Measurements from ENCODE around the gene KDF1.

KDF1 gene

GRCh38 chr1:26959722-26960624, at the start of gene KDF1:
KDF1 (minus strand) TSS chr1:26960468; CDS start chr1:26952380, 8,088 bp downstream.
- DNase-seq: peak; percentile 7

DNA sequence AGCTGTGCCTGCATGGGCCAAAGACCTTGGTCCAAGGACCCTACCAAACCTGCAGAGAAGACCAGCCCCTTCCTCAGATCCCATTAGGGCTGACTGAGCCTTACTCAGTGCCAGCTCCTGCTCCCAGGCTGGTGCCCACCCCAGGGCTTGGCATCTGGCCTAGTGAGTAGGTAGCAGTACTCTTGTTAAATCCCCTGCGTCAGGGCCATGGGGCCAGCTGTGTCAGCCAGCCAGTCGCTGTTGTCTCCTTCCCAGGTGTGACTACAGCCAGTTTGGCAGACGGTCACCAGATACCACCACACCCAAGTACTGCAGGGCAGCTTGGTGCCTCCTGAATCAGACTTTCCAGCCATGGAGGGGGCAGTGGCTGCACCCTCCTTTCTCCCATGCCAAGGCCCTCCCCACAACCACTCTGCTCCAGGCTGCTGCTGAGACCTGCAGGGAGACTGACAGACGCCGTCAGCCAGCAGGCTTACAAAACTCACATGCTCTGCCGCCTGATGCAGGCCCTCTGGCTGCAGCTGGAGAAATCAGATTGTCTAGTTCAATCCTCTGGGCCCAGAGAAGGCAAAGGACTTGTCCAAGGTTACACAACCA, 49.4 kb upstream of the KDF1 start:
- DNase-seq: no peak

GRCh38 chr1:27007909-27008582, 47.8 kb upstream of the KDF1 start:
- no peak for DNase-seq

DNA sequence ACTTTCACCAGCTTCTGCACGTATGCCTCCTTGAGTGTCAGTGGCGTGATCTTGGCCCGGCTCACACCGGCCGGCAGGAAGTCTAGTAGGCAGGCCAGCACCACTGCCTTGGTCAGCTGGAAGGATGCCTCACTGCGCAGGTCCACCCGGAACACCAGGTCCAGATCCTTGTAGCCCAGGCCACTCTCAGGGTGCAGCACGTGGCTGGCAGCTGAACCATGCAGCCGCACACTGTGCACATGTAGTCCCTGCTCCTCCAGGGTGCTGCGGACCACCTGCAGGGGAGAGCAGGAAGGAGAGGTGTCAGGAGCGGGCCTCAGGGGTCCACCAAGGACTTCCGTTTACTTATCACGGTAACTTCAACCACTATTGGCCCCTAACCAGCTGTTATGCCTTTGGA, 46.4 kb upstream of the KDF1 start:
- DNase-seq: no peak

DNA sequence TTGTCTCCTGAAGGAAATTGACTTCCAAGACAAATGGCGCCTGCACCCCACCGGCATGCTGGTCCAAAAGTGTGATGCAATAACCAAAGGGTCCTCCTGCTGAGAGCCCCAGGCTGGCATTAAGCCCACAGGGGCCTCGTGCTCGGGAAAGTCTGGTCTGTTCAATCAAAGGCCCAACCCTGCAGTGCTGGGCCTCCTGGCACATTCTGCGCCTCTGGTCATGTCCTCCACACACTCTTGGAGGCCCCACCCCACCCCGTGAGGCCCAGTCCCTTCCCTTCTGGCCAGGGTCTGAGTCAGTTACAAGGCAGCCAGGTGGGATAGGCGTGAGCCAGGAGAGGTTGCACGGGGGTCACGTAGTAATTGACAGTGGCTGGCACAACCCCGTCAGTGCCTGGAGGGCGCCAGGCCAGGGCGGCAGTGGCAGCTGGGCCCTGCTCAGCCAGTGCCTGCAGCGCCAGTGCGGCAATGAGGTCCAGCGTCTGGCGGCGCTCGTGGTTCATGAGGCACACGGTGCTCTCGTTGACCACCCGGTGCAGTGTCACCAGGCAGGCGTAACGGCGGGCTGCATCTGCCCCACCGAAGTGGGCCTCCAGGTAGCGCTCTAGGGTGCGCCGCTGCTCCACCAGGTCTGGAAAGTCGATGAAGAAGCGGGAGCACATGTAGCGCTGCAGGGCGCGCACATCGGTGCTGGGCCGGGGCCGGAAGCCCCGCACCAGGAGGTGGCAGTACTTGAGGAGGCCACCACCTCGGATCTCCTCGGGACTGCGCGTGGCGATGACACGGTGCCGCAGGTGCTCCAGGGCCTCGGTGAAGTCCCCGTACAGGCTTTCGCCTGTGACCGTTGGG, 45.6 kb upstream of the KDF1 start:
- DNase-seq: no peak

GRCh38 chr1:27005166-27005530, 44.9 kb upstream of the KDF1 start:
- no peak for DNase-seq

GRCh38 chr1:27004471-27005165, 44.4 kb upstream of the KDF1 start:
- no peak for DNase-seq

DNA sequence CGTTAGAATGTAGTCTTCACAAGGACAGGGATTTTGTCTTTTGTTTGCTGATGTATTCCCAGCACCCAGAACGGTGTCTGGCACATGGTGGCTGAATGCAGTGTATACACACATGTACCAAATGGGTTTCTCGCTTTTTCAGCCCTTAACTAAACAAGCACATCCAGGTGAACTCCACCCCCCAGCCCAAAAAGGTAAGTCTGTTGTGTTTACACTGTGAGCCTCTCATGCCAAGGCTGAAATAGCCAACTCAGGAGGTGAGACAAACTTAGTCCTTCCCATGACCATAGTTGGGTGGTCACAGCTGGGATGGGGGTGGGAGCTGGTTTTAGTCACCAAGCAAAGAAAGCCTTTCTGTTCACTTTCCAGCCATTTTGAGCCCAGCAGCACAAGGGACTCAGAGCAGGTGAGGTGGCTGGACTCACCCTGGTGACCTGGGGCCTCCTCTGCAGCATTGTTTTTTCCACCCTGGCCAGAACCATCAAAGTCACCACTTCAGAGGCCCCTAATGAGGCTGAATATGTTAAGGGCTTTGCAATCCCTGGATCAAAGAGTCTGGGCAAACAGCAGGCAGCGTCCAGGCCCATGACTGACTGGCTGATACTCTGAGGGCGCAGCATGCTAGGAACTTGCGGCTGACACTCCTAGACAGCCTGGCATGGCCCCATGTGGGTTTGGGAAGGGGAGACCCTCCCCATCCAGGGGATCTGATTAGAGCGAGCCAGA, 43.6 kb upstream of the KDF1 start:
- DNase-seq: no peak

DNA sequence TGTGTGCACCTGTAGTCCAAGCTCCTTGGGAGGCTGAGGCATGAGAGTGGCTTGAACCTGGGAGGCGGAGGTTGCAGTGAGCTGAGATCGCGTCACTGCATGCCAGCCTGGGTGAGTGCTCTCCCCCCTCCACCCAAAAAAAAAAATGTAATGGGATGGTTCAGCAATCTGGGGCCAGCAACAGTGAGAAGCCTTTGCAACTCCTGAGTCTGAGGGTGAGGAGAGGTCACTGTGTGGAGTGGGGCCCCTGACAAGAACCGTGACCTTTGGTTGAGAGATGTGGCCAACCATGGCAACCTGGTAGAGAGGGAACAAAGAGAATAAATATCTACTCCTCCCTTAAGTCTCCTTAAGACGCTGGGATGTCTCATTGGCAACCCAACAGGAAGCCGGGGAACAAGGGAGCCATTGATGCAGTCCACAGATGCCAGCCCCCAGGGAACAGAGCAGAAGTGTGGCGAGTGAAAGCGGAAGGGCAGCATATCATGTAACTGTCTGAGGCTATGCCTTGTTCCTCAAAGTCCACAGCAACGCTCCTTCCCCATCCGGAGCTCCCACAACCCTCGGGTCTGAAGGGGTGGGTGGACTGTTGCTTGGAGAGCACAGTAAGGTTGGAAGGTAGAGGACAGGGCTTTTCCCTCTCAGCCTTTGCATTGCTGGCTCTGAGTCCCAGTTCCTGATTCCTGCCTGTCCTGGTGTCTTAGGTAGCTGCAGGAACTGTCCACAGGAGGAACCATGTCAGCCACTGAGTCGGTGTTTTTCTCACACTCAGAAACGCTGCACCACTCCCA, 41.5 kb upstream of the KDF1 start:
- DNase-seq: no peak

DNA sequence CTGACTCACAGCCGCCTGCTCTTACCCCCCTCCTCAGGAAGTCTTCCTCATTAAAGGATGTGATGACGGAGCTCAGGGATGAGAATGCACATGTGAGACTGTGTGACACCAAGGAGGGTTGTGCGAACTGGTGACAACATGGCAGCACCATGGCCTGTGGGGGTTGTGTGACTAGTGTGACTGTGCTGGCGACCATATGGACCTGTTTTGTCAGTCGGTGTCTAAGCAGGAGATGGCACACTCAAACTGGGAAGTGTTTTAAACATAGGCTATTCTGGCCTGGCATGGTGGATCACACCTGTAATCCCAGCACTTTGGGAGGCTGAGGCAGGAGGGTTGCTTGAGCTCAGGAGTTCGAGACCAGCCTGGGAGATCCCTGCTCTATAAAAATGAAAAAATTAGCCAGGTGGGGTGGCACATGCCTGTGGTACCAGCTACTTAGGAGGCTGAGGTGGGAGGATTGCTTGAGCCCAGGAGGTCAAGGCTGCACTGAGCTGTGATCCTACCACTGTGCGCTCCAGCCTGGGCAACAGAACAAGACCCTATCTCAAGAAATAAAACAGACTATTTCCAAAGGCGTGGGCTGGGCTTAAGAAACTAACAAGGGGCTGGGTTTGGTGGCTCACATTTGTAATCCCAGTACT, 40.7 kb upstream of the KDF1 start:
- no peak for DNase-seq

DNA sequence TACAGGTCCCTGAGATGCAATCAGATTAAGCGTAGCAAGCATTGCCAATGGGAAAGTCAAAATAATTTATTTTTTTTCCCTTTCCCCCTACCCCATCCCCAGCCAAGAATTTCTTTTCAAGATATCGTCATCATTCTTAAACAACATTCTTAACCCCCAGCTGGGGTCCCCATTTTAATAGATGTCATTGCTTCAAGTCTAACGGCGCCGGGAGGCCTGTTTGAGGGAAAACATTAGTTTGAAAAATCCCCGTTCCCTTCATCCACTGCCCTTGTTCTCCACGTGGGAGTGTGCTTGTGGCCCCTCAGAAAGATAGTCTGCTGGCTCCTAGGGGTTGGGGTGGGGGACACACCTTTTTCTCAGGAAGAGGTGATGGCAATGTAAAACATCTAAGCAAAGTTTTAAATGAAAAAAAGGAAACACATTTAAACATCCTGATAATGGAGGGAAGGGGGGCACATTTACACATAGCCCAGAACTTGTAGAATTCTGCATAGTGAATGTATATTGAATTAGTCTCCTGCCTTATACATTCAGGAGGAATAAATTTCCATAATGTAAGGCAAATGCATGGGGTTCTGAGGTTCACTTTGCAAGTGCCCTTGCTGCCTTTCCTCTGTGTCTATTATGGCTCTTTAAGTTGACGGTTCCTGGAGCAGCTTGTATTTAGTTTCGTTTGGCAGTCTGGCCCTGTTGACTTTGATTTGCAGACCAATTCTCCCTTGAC, 40.0 kb upstream of the KDF1 start:
- no peak for DNase-seq

DNA sequence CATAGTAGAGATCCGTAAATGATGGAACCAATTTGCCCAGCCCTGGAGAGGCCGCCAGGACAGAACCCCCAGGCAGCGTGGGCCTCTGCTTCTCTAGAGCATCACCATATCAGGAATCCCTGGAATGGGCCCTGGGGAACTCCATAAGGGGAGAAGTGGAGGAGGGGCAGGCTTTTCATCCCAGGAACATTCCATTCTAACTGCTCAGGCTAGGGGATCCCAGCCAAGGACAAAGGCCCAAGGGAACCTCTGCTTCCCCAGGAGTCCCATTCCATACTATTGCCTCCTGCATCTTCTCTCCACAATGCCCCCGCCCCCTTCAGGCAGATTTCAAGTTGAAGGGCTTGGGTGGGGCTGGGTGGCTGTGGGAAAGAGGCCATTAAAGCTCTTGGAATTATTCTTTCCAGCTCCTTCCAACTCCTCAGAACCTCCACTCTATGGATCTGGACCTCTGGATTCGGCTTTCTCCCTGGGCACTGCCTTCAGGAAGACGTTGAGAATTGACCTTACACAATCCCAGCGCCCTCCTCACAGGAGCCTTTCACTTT, 39.2 kb upstream of the KDF1 start:
- no peak for DNase-seq

GRCh38 chr1:26998429-26999300, 38.4 kb upstream of the KDF1 start:
- DNase-seq: no peak

DNA sequence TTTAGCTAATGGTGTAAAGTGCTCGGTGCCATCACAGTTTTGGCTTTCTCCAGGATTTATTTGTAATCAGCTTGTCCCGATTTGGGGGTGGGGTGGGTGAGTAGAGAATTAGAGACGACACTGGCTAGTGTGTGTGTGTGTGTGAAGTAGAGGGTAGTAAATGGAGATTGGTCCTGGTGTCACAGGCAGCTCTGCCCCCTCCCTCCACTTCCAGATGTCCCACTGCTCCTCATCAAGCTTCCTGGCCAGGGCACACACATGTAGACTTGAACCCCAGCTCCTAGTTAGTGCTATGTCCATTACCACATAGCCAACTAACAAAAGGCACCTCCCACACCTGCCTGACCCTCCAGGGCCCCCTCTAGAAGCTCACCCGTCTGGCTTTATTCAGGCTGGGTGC, 36.4 kb upstream of the KDF1 start:
- DNase-seq: no peak

DNA sequence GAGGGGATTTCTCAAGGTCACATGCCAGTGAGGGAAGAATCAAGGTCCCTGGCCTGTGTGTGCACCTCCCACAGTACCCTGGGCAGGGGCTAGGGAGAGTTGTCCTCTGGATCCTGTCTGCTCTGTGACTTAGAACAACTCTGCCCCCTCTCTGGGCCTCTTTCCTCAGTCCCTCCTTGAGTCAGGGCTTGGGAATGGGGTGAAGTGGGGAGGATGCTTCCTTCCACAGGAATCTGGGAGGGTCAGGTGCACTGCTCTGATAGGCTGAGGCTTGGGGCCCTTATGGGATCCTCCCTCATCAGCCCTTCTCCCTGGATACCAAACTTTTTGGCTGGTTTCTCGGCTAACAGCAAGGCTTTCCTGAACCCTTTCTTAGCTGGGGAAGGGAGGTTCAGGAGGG, 35.8 kb upstream of the KDF1 start:
- no peak for DNase-seq

DNA sequence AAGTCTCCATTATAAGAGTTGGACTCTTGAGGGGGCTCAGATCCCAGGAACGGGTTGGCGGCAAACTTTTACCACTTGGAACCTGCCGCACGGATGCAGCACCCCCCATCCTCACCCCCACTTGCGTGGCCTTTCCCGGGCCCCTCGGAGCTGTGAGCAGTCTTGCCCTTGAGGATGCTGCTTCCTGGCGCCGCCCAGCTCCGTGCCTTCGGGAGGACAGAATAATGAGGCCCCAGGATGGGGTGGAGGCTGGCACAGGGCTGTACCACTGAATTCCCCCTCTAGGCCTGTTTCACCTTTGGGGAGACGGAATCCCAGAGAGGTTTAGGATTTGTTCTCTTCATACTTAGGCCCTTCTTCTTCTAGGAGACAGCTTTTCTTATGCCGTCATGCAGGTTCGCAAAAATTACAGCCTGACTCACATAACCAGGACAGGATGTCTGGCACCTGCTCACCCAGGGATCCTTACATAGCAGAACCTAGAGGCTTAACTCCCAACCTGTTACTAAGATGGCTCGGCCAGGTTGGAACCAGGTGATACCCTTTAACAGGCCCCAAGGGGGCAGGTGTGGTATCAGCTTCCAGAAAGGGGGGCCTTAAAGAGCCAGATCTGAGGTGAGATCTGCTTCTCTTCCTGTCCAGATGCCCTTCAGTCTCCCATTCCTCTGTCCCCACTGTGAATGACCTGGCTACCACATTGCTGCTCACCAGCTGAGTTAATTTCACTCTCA, 34.7 kb upstream of the KDF1 start:
- no peak for DNase-seq

GRCh38 chr1:26994020-26994786, 33.9 kb upstream of the KDF1 start:
- DNase-seq: no peak
